Measurements from ENCODE around the gene SETD2.

DNA sequence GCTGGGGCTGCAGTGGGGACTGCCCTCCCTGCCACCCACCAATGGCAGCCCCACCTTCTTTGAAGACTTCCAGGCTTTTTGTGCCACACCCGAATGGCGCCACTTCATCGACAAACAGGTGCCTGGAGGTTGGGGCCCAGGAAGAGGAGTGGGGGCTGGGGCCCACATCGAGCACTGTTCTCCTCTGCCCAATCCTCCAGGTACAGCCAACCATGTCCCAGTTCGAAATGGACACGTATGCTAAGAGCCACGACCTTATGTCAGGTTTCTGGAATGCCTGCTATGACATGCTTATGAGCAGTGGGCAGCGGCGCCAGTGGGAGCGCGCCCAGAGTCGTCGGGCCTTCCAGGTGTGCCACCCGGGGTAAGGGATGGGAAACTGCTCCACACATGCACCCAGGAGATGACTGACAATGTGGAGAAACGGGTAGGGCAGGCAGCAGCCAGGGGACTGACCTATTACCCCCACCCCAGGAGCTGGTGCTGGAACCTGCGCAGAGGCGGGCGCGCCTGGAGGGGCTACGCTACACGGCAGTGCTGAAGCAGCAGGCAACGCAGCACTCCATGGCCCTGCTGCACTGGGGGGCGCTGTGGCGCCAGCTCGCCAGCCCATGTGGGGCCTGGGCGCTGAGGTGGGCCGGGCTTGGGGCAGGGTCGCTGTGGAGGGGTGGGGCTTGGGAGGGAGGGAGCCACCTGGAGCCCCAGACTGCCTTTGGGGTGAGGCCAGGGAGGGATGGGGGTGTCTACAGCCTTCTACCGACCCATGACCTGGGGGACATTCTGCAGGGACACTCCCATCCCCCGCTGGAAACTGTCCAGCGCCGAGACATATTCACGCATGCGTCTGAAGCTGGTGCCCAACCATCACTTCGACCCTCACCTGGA lies 161.5 kb downstream of the SETD2 start:
- TF ChIP-seq, protein P1, sequence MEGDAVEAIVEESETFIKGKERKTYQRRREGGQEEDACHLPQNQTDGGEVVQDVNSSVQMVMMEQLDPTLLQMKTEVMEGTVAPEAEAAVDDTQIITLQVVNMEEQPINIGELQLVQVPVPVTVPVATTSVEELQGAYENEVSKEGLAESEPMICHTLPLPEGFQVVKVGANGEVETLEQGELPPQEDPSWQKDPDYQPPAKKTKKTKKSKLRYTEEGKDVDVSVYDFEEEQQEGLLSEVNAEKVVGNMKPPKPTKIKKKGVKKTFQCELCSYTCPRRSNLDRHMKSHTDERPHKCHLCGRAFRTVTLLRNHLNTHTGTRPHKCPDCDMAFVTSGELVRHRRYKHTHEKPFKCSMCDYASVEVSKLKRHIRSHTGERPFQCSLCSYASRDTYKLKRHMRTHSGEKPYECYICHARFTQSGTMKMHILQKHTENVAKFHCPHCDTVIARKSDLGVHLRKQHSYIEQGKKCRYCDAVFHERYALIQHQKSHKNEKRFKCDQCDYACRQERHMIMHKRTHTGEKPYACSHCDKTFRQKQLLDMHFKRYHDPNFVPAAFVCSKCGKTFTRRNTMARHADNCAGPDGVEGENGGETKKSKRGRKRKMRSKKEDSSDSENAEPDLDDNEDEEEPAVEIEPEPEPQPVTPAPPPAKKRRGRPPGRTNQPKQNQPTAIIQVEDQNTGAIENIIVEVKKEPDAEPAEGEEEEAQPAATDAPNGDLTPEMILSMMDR (IDR thresholded peaks at IDR 0.05; ENCODE audit: borderline replicate concordance, extremely low read depth, low read length, poor library complexity, severe bottlenecking), result peak; percentile 56
- TF ChIP-seq EZH2 (IDR thresholded peaks at IDR 0.05; ENCODE audit: borderline replicate concordance, low read depth, low read length, severe bottlenecking), result no peak

Data from DND-41 (cell line).